H1 (cell line): ENCODE data around the gene MAP7D2. TPM values are rescaled to one million over a fixed set of nuclear protein-coding genes. Genes with fewer than 3 reads are reported as not detected.

Experiments used
- CTCF ChIA-PET: fragments of 300-600 bp; sonication (Branson Sonifier 250); formaldehyde crosslinking; loops from one replicate; lab custom pipeline; 2021; ENCODE audit not compliant: partially characterized antibody; lab: Charles Lee
- POLR2A ChIA-PET: fragments of 300-600 bp; sonication (Branson Sonifier 250); formaldehyde crosslinking; loops from one replicate; lab custom pipeline; 2021; ENCODE audit warnings: inconsistent platforms; ENCODE audit not compliant: partially characterized antibody; lab: Charles Lee
- DNase-seq, 2 experiments: peaks; one replicate each; pipeline versions ENCODE4 v3.0.0 to v3.0.0-alpha.2; 2010 to 2022; ENCODE audit warnings: low spot score in 2 of 2, low read depth in 1 of 2, mixed read lengths in 1 of 2
- FAIRE-seq: peaks from 2 replicates; lab custom pipeline; 2011; peaks lifted over from hg19 to GRCh38; lab: Jason Lieb, UNC
- H2AFZ ChIP-seq: 2 replicates; pipeline ENCODE4 v1.8.1; 2012; ENCODE audit warnings: low read length, inconsistent platforms
- H2AK5ac ChIP-seq: 2 replicates; pipeline ENCODE4 v1.6.1; 2013; ENCODE audit warnings: low read depth, low read length
- H2BK120ac ChIP-seq: replicated peaks from 2 replicates; pipeline ENCODE3; 2013; ENCODE audit warnings: low read depth, low read length, inconsistent platforms
- H2BK12ac ChIP-seq: 2 replicates; pipeline ENCODE4 v1.6.1; 2013; ENCODE audit warnings: low read depth, low read length
- H2BK15ac ChIP-seq: 2 replicates; pipeline ENCODE4 v1.6.1; 2013; ENCODE audit warnings: low read length
- H2BK20ac ChIP-seq: 2 replicates; pipeline ENCODE4 v1.6.1; 2013; ENCODE audit warnings: low read length
- H2BK5ac ChIP-seq: 2 replicates; pipeline ENCODE4 v1.6.1; 2013; ENCODE audit warnings: low read depth, low read length
- H3K14ac ChIP-seq: 2 replicates; pipeline ENCODE4 v1.6.1; 2013; ENCODE audit warnings: inconsistent platforms; ENCODE audit not compliant: insufficient read length
- H3K18ac ChIP-seq: 2 replicates; pipeline ENCODE4 v1.6.1; 2013; ENCODE audit warnings: low read length; ENCODE audit errors: extremely low read depth
- H3K23ac ChIP-seq: 2 replicates; pipeline ENCODE4 v1.6.1; 2013; ENCODE audit warnings: inconsistent platforms; ENCODE audit not compliant: insufficient read length
- H3K23me2 ChIP-seq: 2 replicates; pipeline ENCODE4 v1.6.1; 2013; ENCODE audit warnings: low read depth, low read length
- H3K27ac ChIP-seq: 2 replicates; pipeline ENCODE4 v1.6.1; 2011; ENCODE audit warnings: low read depth, low read length, inconsistent platforms
- H3K27me3 ChIP-seq, 4 experiments: replicated peaks in 1 of 4; 1 replicate in 1 of 4; 2 replicates in 3 of 4; pipeline versions ENCODE4 v1.6.1 to v1.8.1; 2011 to 2013; ENCODE audit warnings: low read length in 3 of 4, mild to moderate bottlenecking in 3 of 4, inconsistent platforms in 2 of 4, mixed read lengths in 2 of 4, moderate library complexity in 1 of 4; ENCODE audit not compliant: control insufficient read depth in 3 of 4, insufficient read depth in 3 of 4; ENCODE audit errors: extremely low read depth in 1 of 4
- H3K36me3 ChIP-seq, 4 experiments: 2 replicates each; pipeline versions ENCODE4 v1.6.1 to v1.8.1; 2011 to 2013; ENCODE audit warnings: mild to moderate bottlenecking in 4 of 4, low read length in 3 of 4, moderate library complexity in 2 of 4, control low read depth in 1 of 4, inconsistent platforms in 1 of 4; ENCODE audit not compliant: insufficient read depth in 4 of 4, control insufficient read depth in 2 of 4
- H3K4ac ChIP-seq: replicated peaks from 2 replicates; pipeline ENCODE3; 2013; ENCODE audit warnings: low read length, low read depth, mixed read lengths, inconsistent platforms; ENCODE audit not compliant: insufficient read length
- H3K4me1 ChIP-seq, 4 experiments: replicated peaks in 1 of 4; 1 replicate in 1 of 4; 2 replicates in 3 of 4; pipeline versions ENCODE4 v1.6.1 to v1.8.1; 2011 to 2013; ENCODE audit warnings: low read length in 3 of 4, inconsistent platforms in 2 of 4, mixed read lengths in 1 of 4; ENCODE audit not compliant: insufficient read depth in 4 of 4, control insufficient read depth in 3 of 4
- H3K4me2 ChIP-seq, 2 experiments: 2 replicates each; pipeline versions ENCODE4 v1.6.1 to v1.8.1; 2011 to 2013; ENCODE audit warnings: low read depth in 2 of 2, low read length in 2 of 2, control low read depth in 1 of 2, inconsistent platforms in 1 of 2, mild to moderate bottlenecking in 1 of 2; ENCODE audit not compliant: insufficient read depth in 1 of 2
- H3K4me3 ChIP-seq, 4 experiments: fragments of 200-600, 300-600 bp in 1 of 4; sonication (generic), shearing (Covaris generic), sonication (Bioruptor Twin) in 1 of 4; 2 replicates each; pipeline versions ENCODE4 v1.5.1 to v1.8.1; 2011 to 2016; ENCODE audit warnings: low read length in 4 of 4, low read depth in 3 of 4, control low read depth in 2 of 4, inconsistent platforms in 2 of 4, mild to moderate bottlenecking in 2 of 4, mixed read lengths in 1 of 4, moderate library complexity in 1 of 4; ENCODE audit not compliant: insufficient read depth in 2 of 4; ENCODE audit errors: extremely low read depth in 1 of 4
- H3K56ac ChIP-seq: replicated peaks from 2 replicates; pipeline ENCODE3; 2013; ENCODE audit warnings: low read depth, mild to moderate bottlenecking, mixed read lengths, low read length, inconsistent platforms; ENCODE audit not compliant: insufficient read length
- H3K79me1 ChIP-seq: 2 replicates; pipeline ENCODE4 v1.6.1; 2013; ENCODE audit warnings: low read depth, low read length, control low read depth
- H3K79me2 ChIP-seq, 2 experiments: 2 replicates each; pipeline versions ENCODE4 v1.6.1 to v1.8.1; 2012 to 2013; ENCODE audit warnings: low read length in 2 of 2, mild to moderate bottlenecking in 2 of 2, inconsistent platforms in 1 of 2; ENCODE audit not compliant: insufficient read depth in 2 of 2, control insufficient read depth in 1 of 2
- H3K9ac ChIP-seq, 4 experiments: replicated peaks in 1 of 4; 1 replicate in 1 of 4; 2 replicates in 3 of 4; pipeline versions ENCODE4 v1.6.1 to v1.8.1; 2011 to 2013; ENCODE audit warnings: low read depth in 3 of 4, low read length in 3 of 4, control low read depth in 2 of 4, mild to moderate bottlenecking in 2 of 4, moderate library complexity in 2 of 4, inconsistent platforms in 1 of 4; ENCODE audit errors: extremely low read depth in 1 of 4
- H3K9me3 ChIP-seq, 2 experiments: 2 replicates each; pipeline versions ENCODE4 v1.6.1 to v1.8.1; 2012 to 2013; ENCODE audit warnings: mild to moderate bottlenecking in 2 of 2, moderate library complexity in 2 of 2, control low read depth in 1 of 2, inconsistent platforms in 1 of 2, low read depth in 1 of 2, low read length in 1 of 2, mixed read lengths in 1 of 2; ENCODE audit not compliant: insufficient read depth in 2 of 2
- H4K20me1 ChIP-seq, 2 experiments: replicated peaks in 1 of 2; 2 replicates each; pipeline versions ENCODE3 to v1.8.1; 2011 to 2013; ENCODE audit warnings: inconsistent platforms in 2 of 2, low read length in 2 of 2, mild to moderate bottlenecking in 1 of 2; ENCODE audit not compliant: insufficient read depth in 2 of 2, control insufficient read depth in 1 of 2
- H4K5ac ChIP-seq: 2 replicates; pipeline ENCODE4 v1.6.1; 2013; ENCODE audit warnings: low read length, low read depth, mixed read lengths, inconsistent platforms; ENCODE audit not compliant: insufficient read length
- H4K8ac ChIP-seq: 2 replicates; pipeline ENCODE4 v1.8.0; 2013; ENCODE audit warnings: mild to moderate bottlenecking, moderate library complexity, low read length, inconsistent platforms; ENCODE audit not compliant: insufficient read depth; ENCODE audit errors: extremely low read depth
- H4K91ac ChIP-seq: replicated peaks from 2 replicates; pipeline ENCODE3; 2013; ENCODE audit warnings: low read length, mixed read lengths, inconsistent platforms; ENCODE audit not compliant: insufficient read length
- KDM5A ChIP-seq: fragments of 200-600 bp; IDR thresholded peaks from 2 replicates; pipeline ENCODE4 v1.7.1; 2012; ENCODE audit warnings: mild to moderate bottlenecking, low read length, inconsistent platforms, mixed read lengths
- TAF1 ChIP-seq: IDR thresholded peaks from 2 replicates; pipeline ENCODE4 v1.6.1; 2011; ENCODE audit warnings: mild to moderate bottlenecking, low read depth, low read length
- WGBS, 2 experiments: shearing (Covaris generic) in 1 of 2; methylation state at CpG; one replicate each; pipeline versions ENCODE4 v1.1.6 to v1.1.7; 2013 to 2015; ENCODE audit warnings: low lambda C conversion rate in 2 of 2, mixed read lengths in 2 of 2, inconsistent platforms in 1 of 2, low coverage in 1 of 2, missing lambda C conversion rate in 1 of 2; ENCODE audit not compliant: insufficient replicate concordance in 2 of 2, insufficient coverage in 1 of 2, insufficient read length in 1 of 2; ENCODE audit errors: extremely low coverage in 1 of 2, missing lambda C conversion rate in 1 of 2; 5-methylcytosine and 5-hydroxymethylcytosine counted together
- polyA plus RNA-seq, 7 experiments: library from polyadenylated mRNA; depleted of rRNA in 3 of 7; stranded (reverse) in 5 of 7; unstranded in 2 of 7; fragments of >200 nt in 5 of 7; fragments of 200-250 nt in 2 of 7; gene quantifications; 1 replicate in 5 of 7; 2 replicates in 1 of 7; 4 replicates in 1 of 7; pipeline versions ENCODE4 v1.2.1 to v1.2.3, GENCODE V29; 2011 to 2013; ENCODE audit warnings: missing spikeins in 2 of 7, mixed read lengths in 2 of 7
- total RNA-seq: library from RNA; stranded (reverse); fragmentation: NEBNext Ultra II Directional; extraction: Animal tissue kit (Norgen Biotek cat#: 25700); gene quantifications from 2 replicates; pipeline ENCODE4 v1.2.1, GENCODE V29; 2021

Gene MAP7D2
- total and polyA plus RNA-seq, 2 of the 8 experiments (the other 6 are each of a cell fraction or from before 2014, with no cell fraction given), result 0.65 to 0.83 TPM

- no peak for DNase-seq
- ChIA-PET POLR2A (no interaction called here), CTCF (interaction anchor here (0.7 to 1.5 kb wide), 6 partner anchors 9 to 87 kb away, joined by 3 to 7 read pairs (median 4); no protein-coding TSS in a partner anchor)
- H3K23ac ChIP-seq, result no peak overlapping the region
- H3K4ac ChIP-seq, result no peak overlapping the region
- H4K20me1 ChIP-seq, result no peaks in the 10 kb centered on the region
- no peak overlapping the region for H4K5ac ChIP-seq
- no peaks in the 10 kb centered on the region for H3K27me3 ChIP-seq
- no peaks in the 10 kb centered on the region for H3K36me3 ChIP-seq
- no peak overlapping the region for H4K91ac ChIP-seq
- 61% methylated on average over 6 of the region's 6 CpGs; no CpG with 5 or more reads in 1 of the 2 experiments for WGBS, 2 experiments
- TF ChIP-seq KDM5A (no peak), TAF1 (0 out of 2 replicates have a peak, but pooled peaks have one; percentile 3)
- H3K4me3 ChIP-seq, result no peak overlapping the region
- H3K4me2 ChIP-seq, result no peak overlapping the region
- no peak overlapping the region for H2BK15ac ChIP-seq
- no peak overlapping the region for H2BK120ac ChIP-seq
- FAIRE-seq, result no peak
- no peaks in the 10 kb centered on the region for H3K9me3 ChIP-seq
- no peak overlapping the region for H2AK5ac ChIP-seq
- H3K79me2 ChIP-seq, result peaks cover 0 to 16% of the 10 kb centered on the region in 2 experiments; a peak in 1 of 4 replicates
- H2AFZ ChIP-seq, result peak overlapping the region; percentile 89; the same call in 1 of the 2 replicates
- H3K18ac ChIP-seq, result no peak overlapping the region
- H3K9ac ChIP-seq, result no peak overlapping the region
- H4K8ac ChIP-seq, result no peak overlapping the region
- H3K79me1 ChIP-seq, result no peaks in the 10 kb centered on the region
- no peaks in the 10 kb centered on the region for H3K4me1 ChIP-seq
- H2BK20ac ChIP-seq, result no peak overlapping the region
- no peak overlapping the region for H3K14ac ChIP-seq
- H2BK12ac ChIP-seq, result no peak overlapping the region
- no peak overlapping the region for H2BK5ac ChIP-seq
- no peaks in the 10 kb centered on the region; the same call in 1 of the 2 replicates for H3K23me2 ChIP-seq
- no peak overlapping the region for H3K56ac ChIP-seq
- H3K27ac ChIP-seq, result no peak overlapping the region
These were observed 125.4 kb downstream of the MAP7D2 start for GRCh38 chrX:19991350-19991718.
